K562 (cell line): ENCODE results near the gene FBN3. TPM values are rescaled to one million over a fixed set of nuclear protein-coding genes. Genes with fewer than 3 reads are reported as not detected.

Source experiments
- CCNT2 ChIP-seq: IDR thresholded peaks from 2 replicates; pipeline ENCODE4 v1.6.1; 2011; ENCODE audit warnings: borderline replicate concordance, low read depth, mild to moderate bottlenecking, moderate library complexity, mixed read lengths, low read length; ENCODE audit not compliant: insufficient read length; ENCODE audit errors: extremely low read depth
- EP400 ChIP-seq: fragments of 450-650 bp; IDR thresholded peaks from 2 replicates; pipeline ENCODE4 v1.6.1; 2017; ENCODE audit warnings: antibody characterized with exemption, mild to moderate bottlenecking, moderate library complexity
- NCOR1 ChIP-seq: fragments of 450-650 bp; IDR thresholded peaks from 2 replicates; pipeline ENCODE4 v1.6.1; 2016; ENCODE audit warnings: mild to moderate bottlenecking, moderate library complexity
- NEUROD1 ChIP-seq: fragments of 150-350 bp; IDR thresholded peaks from 2 replicates; pipeline ENCODE4 v1.6.1; 2014; ENCODE audit warnings: borderline replicate concordance, low read length, low read depth; ENCODE audit not compliant: partially characterized antibody
- PYGO2 ChIP-seq: fragments of 450-650 bp; IDR thresholded peaks from 2 replicates; pipeline ENCODE4 v1.6.1; 2016; ENCODE audit warnings: mild to moderate bottlenecking, missing genetic modification characterization, moderate library complexity, missing compliant biosample characterization
- RBBP5 ChIP-seq: fragments of 200-600 bp; sonication (generic); IDR thresholded peaks from 2 replicates; pipeline ENCODE4 v1.6.1; 2012; ENCODE audit warnings: borderline replicate concordance, mild to moderate bottlenecking, low read length, control low read depth, inconsistent platforms; ENCODE audit not compliant: insufficient read depth, poor library complexity, severe bottlenecking
- ZBTB11 ChIP-seq, 3 experiments: fragments of 200-800 bp in 1 of 3; fragments of 250-450 bp in 1 of 3; fragments of 450-650 bp in 1 of 3; sonication (Bioruptor Pico) in 1 of 3; sonication (Bioruptor generic) in 1 of 3; formaldehyde crosslinking in 1 of 3; IDR thresholded peaks; 2 replicates each; pipeline versions ENCODE4 v1.6.1 to v1.8.0; 2016 to 2022; ENCODE audit warnings: mild to moderate bottlenecking in 2 of 3, missing genetic modification characterization in 2 of 3, missing compliant biosample characterization in 1 of 3, moderate library complexity in 1 of 3
- ZC3H8 ChIP-seq: fragments of 450-650 bp; IDR thresholded peaks from 2 replicates; pipeline ENCODE4 v1.6.1; 2017
- ZNF316 ChIP-seq: fragments of 450-650 bp; IDR thresholded peaks from 2 replicates; pipeline ENCODE4 v1.6.1; 2016
- polyA plus RNA-seq, 8 experiments: library from polyadenylated mRNA; depleted of rRNA in 4 of 8; stranded (reverse) in 5 of 8; unstranded in 3 of 8; fragments of >200 nt; fragmentation: Nextera tagmentation in 2 of 8; fragmentation: Illumina TruSeq in 1 of 8; extraction: Ambion mirVana in 2 of 8; extraction: Trizol in 1 of 8; gene quantifications; 2 replicates each; pipeline versions ENCODE4 v1.2.1 to v1.2.3, GENCODE V29; 2011 to 2014; ENCODE audit warnings: inconsistent platforms in 1 of 8, missing spikeins in 1 of 8
- total RNA-seq, 7 experiments: library from RNA; depleted of rRNA in 6 of 7; stranded (reverse); fragments of >200 nt in 6 of 7; fragmentation: Illumina TruSeq in 2 of 7; extraction: Trizol in 2 of 7; gene quantifications; 2 replicates each; pipeline versions ENCODE4 v1.2.1 to v1.2.3, GENCODE V29; 2011 to 2021; ENCODE audit warnings: low replicate concordance in 1 of 7
- TF ChIP-seq, protein P1 (sequence below): fragments of 450-650 bp; IDR thresholded peaks from 2 replicates; pipeline ENCODE4 v1.6.1; 2016; ENCODE audit warnings: low read depth
- TF ChIP-seq, protein P2 (sequence below): fragments of 450-650 bp; IDR thresholded peaks from 2 replicates; pipeline ENCODE4 v1.6.1; 2016; ENCODE audit warnings: borderline replicate concordance

Gene FBN3
- total and polyA plus RNA-seq, 9 of the 15 experiments (the other 6 are each of a cell fraction or from before 2014, with no cell fraction given): under 0.01 to 0.29 (median 0.01) TPM; not detected in 4

- TF ChIP-seq, protein P1, sequence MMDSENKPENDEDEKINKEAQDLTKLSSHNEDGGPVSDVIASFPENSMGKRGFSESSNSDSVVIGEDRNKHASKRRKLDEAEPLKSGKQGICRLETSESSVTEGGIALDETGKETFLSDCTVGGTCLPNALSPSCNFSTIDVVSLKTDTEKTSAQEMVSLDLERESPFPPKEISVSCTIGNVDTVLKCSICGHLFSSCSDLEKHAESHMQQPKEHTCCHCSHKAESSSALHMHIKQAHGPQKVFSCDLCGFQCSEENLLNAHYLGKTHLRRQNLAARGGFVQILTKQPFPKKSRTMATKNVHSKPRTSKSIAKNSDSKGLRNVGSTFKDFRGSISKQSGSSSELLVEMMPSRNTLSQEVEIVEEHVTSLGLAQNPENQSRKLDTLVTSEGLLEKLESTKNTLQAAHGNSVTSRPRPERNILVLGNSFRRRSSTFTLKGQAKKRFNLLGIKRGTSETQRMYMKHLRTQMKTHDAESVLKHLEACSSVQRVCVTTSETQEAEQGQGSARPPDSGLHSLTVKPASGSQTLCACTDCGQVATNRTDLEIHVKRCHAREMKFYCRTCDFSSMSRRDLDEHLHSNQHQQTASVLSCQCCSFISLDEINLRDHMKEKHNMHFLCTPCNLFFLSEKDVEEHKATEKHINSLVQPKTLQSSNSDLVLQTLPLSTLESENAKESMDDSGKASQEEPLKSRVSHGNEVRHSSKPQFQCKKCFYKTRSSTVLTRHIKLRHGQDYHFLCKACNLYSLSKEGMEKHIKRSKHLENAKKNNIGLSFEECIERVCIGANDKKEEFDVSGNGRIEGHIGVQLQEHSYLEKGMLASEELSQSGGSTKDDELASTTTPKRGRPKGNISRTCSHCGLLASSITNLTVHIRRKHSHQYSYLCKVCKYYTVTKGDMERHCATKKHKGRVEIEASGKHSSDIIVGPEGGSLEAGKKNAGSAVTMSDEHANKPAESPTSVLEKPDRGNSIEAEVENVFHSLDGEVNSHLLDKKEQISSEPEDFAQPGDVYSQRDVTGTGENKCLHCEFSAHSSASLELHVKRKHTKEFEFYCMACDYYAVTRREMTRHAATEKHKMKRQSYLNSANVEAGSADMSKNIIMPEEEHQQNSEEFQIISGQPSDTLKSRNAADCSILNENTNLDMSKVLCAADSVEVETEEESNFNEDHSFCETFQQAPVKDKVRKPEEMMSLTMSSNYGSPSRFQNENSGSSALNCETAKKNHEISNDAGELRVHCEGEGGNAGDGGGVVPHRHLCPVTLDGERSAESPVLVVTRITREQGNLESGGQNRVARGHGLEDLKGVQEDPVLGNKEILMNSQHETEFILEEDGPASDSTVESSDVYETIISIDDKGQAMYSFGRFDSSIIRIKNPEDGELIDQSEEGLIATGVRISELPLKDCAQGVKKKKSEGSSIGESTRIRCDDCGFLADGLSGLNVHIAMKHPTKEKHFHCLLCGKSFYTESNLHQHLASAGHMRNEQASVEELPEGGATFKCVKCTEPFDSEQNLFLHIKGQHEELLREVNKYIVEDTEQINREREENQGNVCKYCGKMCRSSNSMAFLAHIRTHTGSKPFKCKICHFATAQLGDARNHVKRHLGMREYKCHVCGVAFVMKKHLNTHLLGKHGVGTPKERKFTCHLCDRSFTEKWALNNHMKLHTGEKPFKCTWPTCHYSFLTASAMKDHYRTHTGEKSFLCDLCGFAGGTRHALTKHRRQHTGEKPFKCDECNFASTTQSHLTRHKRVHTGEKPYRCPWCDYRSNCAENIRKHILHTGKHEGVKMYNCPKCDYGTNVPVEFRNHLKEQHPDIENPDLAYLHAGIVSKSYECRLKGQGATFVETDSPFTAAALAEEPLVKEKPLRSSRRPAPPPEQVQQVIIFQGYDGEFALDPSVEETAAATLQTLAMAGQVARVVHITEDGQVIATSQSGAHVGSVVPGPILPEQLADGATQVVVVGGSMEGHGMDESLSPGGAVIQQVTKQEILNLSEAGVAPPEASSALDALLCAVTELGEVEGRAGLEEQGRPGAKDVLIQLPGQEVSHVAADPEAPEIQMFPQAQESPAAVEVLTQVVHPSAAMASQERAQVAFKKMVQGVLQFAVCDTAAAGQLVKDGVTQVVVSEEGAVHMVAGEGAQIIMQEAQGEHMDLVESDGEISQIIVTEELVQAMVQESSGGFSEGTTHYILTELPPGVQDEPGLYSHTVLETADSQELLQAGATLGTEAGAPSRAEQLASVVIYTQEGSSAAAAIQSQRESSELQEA: peak; percentile 23; the same call in 1 of the 2 replicates
- TF ChIP-seq NCOR1 (peak; percentile 97), RBBP5 (peak; percentile 90), ZBTB11 (CRISPR knock-in tag; IDR thresholded peaks at IDR 0.05) (peak in 1 of 3 experiments; percentile 80; a peak in 2 of 6 replicates), NEUROD1 (peak; percentile 70), PYGO2 (tag) (peak; percentile 58; the same call in 1 of the 2 replicates), EP400 (peak; percentile 41), ZC3H8 (peak; percentile 61; the same call in 1 of the 2 replicates), ZNF316 (peak; percentile 84), CCNT2 (peak; percentile 79)
- TF ChIP-seq, protein P2, sequence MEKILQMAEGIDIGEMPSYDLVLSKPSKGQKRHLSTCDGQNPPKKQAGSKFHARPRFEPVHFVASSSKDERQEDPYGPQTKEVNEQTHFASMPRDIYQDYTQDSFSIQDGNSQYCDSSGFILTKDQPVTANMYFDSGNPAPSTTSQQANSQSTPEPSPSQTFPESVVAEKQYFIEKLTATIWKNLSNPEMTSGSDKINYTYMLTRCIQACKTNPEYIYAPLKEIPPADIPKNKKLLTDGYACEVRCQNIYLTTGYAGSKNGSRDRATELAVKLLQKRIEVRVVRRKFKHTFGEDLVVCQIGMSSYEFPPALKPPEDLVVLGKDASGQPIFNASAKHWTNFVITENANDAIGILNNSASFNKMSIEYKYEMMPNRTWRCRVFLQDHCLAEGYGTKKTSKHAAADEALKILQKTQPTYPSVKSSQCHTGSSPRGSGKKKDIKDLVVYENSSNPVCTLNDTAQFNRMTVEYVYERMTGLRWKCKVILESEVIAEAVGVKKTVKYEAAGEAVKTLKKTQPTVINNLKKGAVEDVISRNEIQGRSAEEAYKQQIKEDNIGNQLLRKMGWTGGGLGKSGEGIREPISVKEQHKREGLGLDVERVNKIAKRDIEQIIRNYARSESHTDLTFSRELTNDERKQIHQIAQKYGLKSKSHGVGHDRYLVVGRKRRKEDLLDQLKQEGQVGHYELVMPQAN: peak; percentile 31; the same call in 1 of the 2 replicates
These were observed 115.9 kb downstream of the FBN3 start (continued) for GRCh38 chr19:8033287-8034177.
